ENCODE measurements around the gene INSIG2. TPM values are rescaled to one million over a fixed set of nuclear protein-coding genes. Genes with fewer than 3 reads are reported as not detected.

The INSIG2 gene
- total RNA-seq, 2 donors from 2014 or later = 10.9 to 12.5 TPM

- H3K36me3 ChIP-seq (ENCODE audit: control insufficient read depth, insufficient read depth, low read length) = no peaks in the 10 kb centered on the region
- H3K9me3 Mint-ChIP-seq = no peaks in the 10 kb centered on the region
- H3K9ac ChIP-seq (ENCODE audit: extremely low read depth, low read length, poor library complexity, severe bottlenecking) = no peak overlapping the region
- TF ChIP-seq CTCF (conservative IDR thresholded peaks at IDR 0.05) = no peak
- no peak overlapping the region for H3K27ac ChIP-seq (ENCODE audit: low read depth, low read length)
- no peaks in the 10 kb centered on the region for H3K27me3 Mint-ChIP-seq (ENCODE audit: insufficient read depth)
- no peak overlapping the region for H3K4me3 ChIP-seq (ENCODE audit: low read length)
- no peak overlapping the region for H3K27ac Mint-ChIP-seq
- no peak overlapping the region for H3K4me3 Mint-ChIP-seq
- H3K36me3 Mint-ChIP-seq (ENCODE audit: low read depth) = no peaks in the 10 kb centered on the region
- H3K4me1 Mint-ChIP-seq = peaks cover 14% of the 10 kb centered on the region
- H3K4me1 ChIP-seq (ENCODE audit: control insufficient read depth, insufficient read depth, low read length) = peaks cover 6% of the 10 kb centered on the region
- H3K9me3 ChIP-seq (ENCODE audit: control insufficient read depth, low read length) = no peaks in the 10 kb centered on the region
- H3K27me3 ChIP-seq (ENCODE audit: control insufficient read depth, insufficient read depth, low read length, poor library complexity, severe bottlenecking) = no peaks in the 10 kb centered on the region
- DNase-seq = no peak
Measured at GRCh38 chr2:118049816-118050140, 38.5 kb upstream of the INSIG2 start.

- no peaks in the 10 kb centered on the region for H3K36me3 ChIP-seq (ENCODE audit: control insufficient read depth, insufficient read depth, low read length)
- Mint-ChIP-seq H3K27ac (no peak overlapping the region), H3K4me3 (no peak overlapping the region), H3K27me3 (ENCODE audit: insufficient read depth) (no peaks in the 10 kb centered on the region), H3K9me3 (no peaks in the 10 kb centered on the region), H3K4me1 (peaks cover 21% of the 10 kb centered on the region), H3K36me3 (ENCODE audit: low read depth) (no peaks in the 10 kb centered on the region)
- H3K4me1 ChIP-seq (ENCODE audit: control insufficient read depth, insufficient read depth, low read length) = peaks cover 10% of the 10 kb centered on the region
- WGBS, 2 experiments (ENCODE audit: insufficient coverage in 1 of 2, insufficient read length in 1 of 2) = 75 to 88% methylated on average over 1 to 3 of the region's 3 CpGs
- no peaks in the 10 kb centered on the region for H3K9me3 ChIP-seq (ENCODE audit: control insufficient read depth, low read length)
- no peaks in the 10 kb centered on the region for H3K27me3 ChIP-seq (ENCODE audit: control insufficient read depth, insufficient read depth, low read length, poor library complexity, severe bottlenecking)
- no peak for TF ChIP-seq CTCF (conservative IDR thresholded peaks at IDR 0.05)
- no peak for DNase-seq
- no peak overlapping the region for H3K9ac ChIP-seq (ENCODE audit: extremely low read depth, low read length, poor library complexity, severe bottlenecking)
- H3K27ac ChIP-seq (ENCODE audit: low read depth, low read length) = no peak overlapping the region
- no peak overlapping the region for H3K4me3 ChIP-seq (ENCODE audit: low read length)
Measured at GRCh38 chr2:118050386-118050785, 37.9 kb upstream of the INSIG2 start.

- DNase-seq = no peak
- H3K27me3 ChIP-seq (ENCODE audit: control insufficient read depth, insufficient read depth, low read length, poor library complexity, severe bottlenecking) = no peaks in the 10 kb centered on the region
- Mint-ChIP-seq H3K36me3 (ENCODE audit: low read depth) (no peaks in the 10 kb centered on the region), H3K4me3 (no peak overlapping the region), H3K4me1 (peaks cover 26% of the 10 kb centered on the region), H3K27ac (no peak overlapping the region), H3K27me3 (ENCODE audit: insufficient read depth) (no peaks in the 10 kb centered on the region), H3K9me3 (no peaks in the 10 kb centered on the region)
- no peaks in the 10 kb centered on the region for H3K9me3 ChIP-seq (ENCODE audit: control insufficient read depth, low read length)
- H3K4me1 ChIP-seq (ENCODE audit: control insufficient read depth, insufficient read depth, low read length) = peaks cover 14% of the 10 kb centered on the region
- H3K27ac ChIP-seq (ENCODE audit: low read depth, low read length) = no peak overlapping the region
- 95% methylated on average over 2 of the region's 2 CpGs; no CpG with 5 or more reads in 1 of the 2 experiments for WGBS, 2 experiments (ENCODE audit: insufficient coverage in 1 of 2, insufficient read length in 1 of 2)
- no peak overlapping the region for H3K4me3 ChIP-seq (ENCODE audit: low read length)
- H3K9ac ChIP-seq (ENCODE audit: extremely low read depth, low read length, poor library complexity, severe bottlenecking) = no peak overlapping the region
- no peaks in the 10 kb centered on the region for H3K36me3 ChIP-seq (ENCODE audit: control insufficient read depth, insufficient read depth, low read length)
- TF ChIP-seq CTCF (conservative IDR thresholded peaks at IDR 0.05) = no peak
Measured at GRCh38 chr2:118050974-118051373, 37.3 kb upstream of the INSIG2 start.
